BLaER1 (cell line): ENCODE results near the gene PLXNB3.

ENCODE experiments used
- H3K27ac ChIP-seq: shearing (Covaris generic); formaldehyde crosslinking; 2 replicates; pipeline ENCODE4 v1.8.1; 2022
- H3K27me3 ChIP-seq: shearing (Covaris generic); formaldehyde crosslinking; 2 replicates; pipeline ENCODE4 v1.8.1; 2022
- H3K36me3 ChIP-seq: shearing (Covaris generic); formaldehyde crosslinking; 2 replicates; pipeline ENCODE4 v1.8.1; 2022
- H3K4me1 ChIP-seq: shearing (Covaris generic); formaldehyde crosslinking; 2 replicates; pipeline ENCODE4 v1.8.1; 2022
- H3K4me2 ChIP-seq: shearing (Covaris generic); formaldehyde crosslinking; 2 replicates; pipeline ENCODE4 v1.8.1; 2022
- H3K4me3 ChIP-seq: shearing (Covaris generic); formaldehyde crosslinking; 2 replicates; pipeline ENCODE4 v1.8.1; 2022
- H3K9ac ChIP-seq: shearing (Covaris generic); formaldehyde crosslinking; 2 replicates; pipeline ENCODE4 v1.8.1; 2022
- H3K9me3 ChIP-seq: shearing (Covaris generic); formaldehyde crosslinking; 2 replicates; pipeline ENCODE4 v1.8.1; 2022
- H4K20me1 ChIP-seq: shearing (Covaris generic); formaldehyde crosslinking; 2 replicates; pipeline ENCODE4 v1.8.1; 2022
- Cebpa-rat ChIP-seq: shearing (Covaris generic); IDR thresholded peaks from 2 replicates; pipeline ENCODE4 v1.8.1; 2022

The PLXNB3 gene

DNA sequence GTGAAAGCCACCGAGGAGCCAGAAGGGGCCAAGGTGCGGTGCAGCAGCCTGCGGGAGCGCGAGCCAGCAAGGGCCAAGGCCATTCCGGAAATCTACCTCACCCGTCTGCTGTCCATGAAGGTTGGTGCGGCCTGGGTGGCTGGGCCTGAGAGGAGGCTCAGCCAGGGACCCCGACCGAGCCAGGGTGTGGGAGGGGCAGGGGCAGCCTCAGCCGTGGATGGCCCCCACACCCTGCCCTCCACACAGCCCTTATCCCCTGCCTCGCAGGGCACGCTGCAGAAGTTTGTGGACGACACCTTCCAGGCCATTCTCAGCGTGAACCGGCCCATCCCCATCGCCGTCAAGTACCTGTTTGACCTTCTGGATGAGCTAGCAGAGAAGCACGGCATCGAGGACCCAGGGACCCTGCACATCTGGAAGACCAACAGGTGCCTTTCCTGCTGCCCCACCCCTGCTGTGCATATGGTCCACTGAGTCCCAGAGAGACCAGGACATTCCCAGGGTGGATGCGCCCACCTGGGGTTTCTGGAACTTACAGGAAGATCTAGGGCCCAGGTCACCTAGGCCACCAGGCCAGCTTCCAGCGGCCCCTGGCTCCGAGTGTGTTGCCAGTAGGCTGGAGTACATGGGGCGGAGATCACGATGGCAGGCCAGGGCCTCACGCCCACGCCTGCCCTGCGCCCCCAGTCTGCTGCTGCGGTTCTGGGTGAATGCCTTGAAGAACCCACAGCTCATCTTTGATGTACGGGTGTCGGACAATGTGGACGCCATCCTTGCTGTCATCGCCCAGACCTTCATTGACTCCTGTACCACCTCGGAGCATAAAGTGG, 13.4 kb downstream of the PLXNB3 start:
- no peak overlapping the region for H3K4me3 ChIP-seq
- peaks cover 7% of the 10 kb centered on the region; the same call in 1 of the 2 replicates for H4K20me1 ChIP-seq
- H3K27ac ChIP-seq: no peak overlapping the region
- no peak overlapping the region for H3K9ac ChIP-seq
- peaks cover 55% of the 10 kb centered on the region for H3K4me1 ChIP-seq
- no peak overlapping the region for H3K4me2 ChIP-seq
- peaks cover 35% of the 10 kb centered on the region; the same call in 1 of the 2 replicates for H3K9me3 ChIP-seq
- H3K27me3 ChIP-seq: peaks cover 3% of the 10 kb centered on the region; the same call in 1 of the 2 replicates
- 0 out of 2 replicates have a peak, but pooled peaks cover 2% of the 10 kb centered on the region for H3K36me3 ChIP-seq
- TF ChIP-seq Cebpa-rat: no peak

DNA sequence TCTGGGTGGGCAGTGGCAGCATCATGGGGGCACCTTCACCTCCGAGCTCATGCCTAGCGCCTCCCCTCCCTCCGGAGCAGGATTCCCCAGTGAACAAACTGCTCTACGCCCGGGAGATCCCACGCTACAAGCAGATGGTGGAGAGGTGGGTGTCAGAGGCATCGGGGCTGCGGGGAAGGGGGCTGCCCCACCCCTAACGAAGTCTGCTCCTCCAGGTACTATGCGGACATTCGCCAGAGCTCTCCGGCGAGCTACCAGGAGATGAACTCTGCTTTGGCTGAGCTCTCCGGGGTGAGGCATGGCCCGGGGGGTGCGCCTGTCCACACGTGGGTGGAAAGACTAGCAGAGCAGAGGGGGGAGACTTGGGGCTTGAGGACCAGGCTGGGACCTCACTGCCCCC, 14.1 kb downstream of the PLXNB3 start:
- TF ChIP-seq Cebpa-rat: no peak

DNA sequence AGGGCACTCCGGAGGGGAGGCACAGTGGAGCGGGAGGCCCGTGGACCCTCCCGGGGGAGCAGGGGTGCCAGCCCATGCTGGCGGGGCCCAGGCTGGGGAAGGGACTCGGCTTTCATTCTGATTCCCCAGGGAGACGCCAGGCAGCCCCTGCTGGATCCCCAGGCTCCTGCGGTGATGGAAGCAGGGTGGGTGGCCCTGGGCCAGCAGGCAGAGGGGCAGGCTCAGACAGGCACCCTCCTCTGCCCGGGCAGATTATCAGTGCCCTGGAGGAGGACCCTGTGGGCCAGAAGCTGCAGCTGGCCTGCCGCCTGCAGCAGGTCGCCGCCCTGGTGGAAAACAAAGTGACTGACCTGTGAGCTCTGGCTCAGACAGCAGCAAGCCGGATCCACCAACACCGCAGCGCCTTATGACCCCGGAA, 14.6 kb downstream of the PLXNB3 start:
- Histone ChIP-seq H3K9ac (no peak overlapping the region), H4K20me1 (peaks cover 10% of the 10 kb centered on the region; the same call in 1 of the 2 replicates), H3K4me2 (no peak overlapping the region), H3K36me3 (peaks cover 14% of the 10 kb centered on the region), H3K4me3 (no peak overlapping the region), H3K27me3 (peaks cover 4% of the 10 kb centered on the region; the same call in 1 of the 2 replicates), H3K27ac (no peak overlapping the region), H3K9me3 (peaks cover 30% of the 10 kb centered on the region), H3K4me1 (peaks cover 61% of the 10 kb centered on the region)
- TF ChIP-seq Cebpa-rat: no peak

More for the DNA sequence above, 14.1 kb downstream of the PLXNB3 start:
- peaks cover 56% of the 10 kb centered on the region for H3K4me1 ChIP-seq
- peaks cover 35% of the 10 kb centered on the region; the same call in 1 of the 2 replicates for H3K9me3 ChIP-seq
- H3K36me3 ChIP-seq: peaks cover 9% of the 10 kb centered on the region; the same call in 1 of the 2 replicates
- H3K27me3 ChIP-seq: peaks cover 4% of the 10 kb centered on the region; the same call in 1 of the 2 replicates
- H3K27ac ChIP-seq: no peak overlapping the region
- no peak overlapping the region for H3K4me3 ChIP-seq
- H4K20me1 ChIP-seq: peaks cover 10% of the 10 kb centered on the region; the same call in 1 of the 2 replicates
- H3K9ac ChIP-seq: no peak overlapping the region
- no peak overlapping the region for H3K4me2 ChIP-seq

DNA sequence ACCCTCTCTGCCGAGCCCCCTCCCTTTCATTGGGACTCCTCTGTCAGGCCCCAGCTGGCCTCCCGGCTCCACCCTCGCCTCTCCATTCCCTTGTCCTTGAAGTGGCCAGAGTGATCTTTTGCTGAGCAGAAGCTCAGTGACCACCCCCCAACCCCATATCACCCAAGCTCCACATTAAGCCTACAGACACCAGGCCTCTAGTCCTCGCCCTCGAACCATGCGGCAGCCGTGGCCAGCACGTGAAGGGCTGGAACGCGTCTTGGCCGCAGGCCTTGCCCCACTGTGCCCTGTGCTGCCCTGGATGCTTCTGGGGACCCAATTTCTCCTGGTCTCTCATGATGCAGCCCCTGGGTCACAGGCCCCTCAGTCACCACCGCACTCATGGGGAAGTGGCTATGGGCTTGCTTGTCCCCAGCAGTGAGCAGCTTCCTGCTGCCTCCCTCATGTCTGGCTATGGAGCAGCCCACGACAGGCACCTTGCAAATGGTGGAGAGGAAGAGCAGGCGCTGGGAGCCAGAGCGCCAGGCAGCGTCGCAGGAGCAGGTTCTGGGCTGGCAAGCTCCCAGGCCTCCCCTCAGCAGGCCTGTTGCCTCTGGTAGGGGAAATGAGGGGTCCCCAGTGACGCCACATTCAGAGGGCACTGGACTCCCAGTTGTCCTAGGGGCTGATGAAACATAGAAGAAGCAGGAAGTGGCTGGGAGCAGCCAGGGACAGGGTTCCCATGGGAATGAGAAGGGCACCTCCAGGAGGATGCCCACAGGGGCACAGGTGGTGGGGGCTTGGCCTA, 16.0 kb downstream of the PLXNB3 start:
- H3K36me3 ChIP-seq: peaks cover 19% of the 10 kb centered on the region
- H3K9me3 ChIP-seq: peaks cover 28% of the 10 kb centered on the region
- no peak for TF ChIP-seq Cebpa-rat
- peak overlapping the region; percentile 77 for H3K27ac ChIP-seq
- H3K9ac ChIP-seq: peak overlapping the region; percentile 65
- H4K20me1 ChIP-seq: peaks cover 10% of the 10 kb centered on the region; the same call in 1 of the 2 replicates
- H3K4me2 ChIP-seq: peak overlapping the region; percentile 76
- H3K4me3 ChIP-seq: peak overlapping the region; percentile 52
- H3K4me1 ChIP-seq: peaks cover 64% of the 10 kb centered on the region
- H3K27me3 ChIP-seq: peaks cover 4% of the 10 kb centered on the region; the same call in 1 of the 2 replicates

DNA sequence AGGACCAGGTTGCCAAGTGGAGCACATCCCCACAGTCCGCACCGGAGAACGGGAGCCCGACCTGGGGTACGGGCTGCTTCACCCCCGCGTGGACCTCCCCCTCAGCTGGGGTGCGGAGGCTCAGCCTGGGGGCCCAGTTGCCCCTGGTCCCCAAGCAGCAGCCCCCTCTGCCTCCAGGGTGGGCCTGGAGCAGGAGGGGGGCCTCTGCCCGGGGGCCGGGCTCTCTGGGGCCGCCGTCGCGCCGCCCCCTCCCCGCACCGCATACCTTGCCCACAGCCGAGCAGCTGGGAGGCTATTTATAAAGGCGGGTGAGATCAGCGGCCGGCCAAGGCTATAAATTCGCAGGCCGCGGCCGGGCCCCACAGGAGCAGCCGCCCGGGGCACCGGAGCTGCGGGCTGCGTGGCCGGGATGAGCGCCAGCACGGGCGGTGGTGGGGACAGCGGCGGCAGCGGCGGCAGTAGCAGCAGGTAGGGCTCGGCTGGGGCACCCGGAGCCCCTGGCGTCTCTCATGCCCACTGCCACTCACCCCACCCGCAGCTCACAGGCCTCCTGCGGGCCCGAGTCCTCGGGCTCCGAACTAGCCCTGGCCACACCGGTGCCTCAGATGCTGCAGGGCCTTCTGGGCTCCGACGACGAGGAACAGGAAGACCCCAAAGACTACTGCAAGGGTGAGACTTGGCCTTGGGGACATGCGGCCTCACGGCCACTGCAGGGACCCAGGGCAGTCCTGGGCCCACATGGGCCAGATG, 16.8 kb downstream of the PLXNB3 start, which contains the start of gene SRPK3:
Gene SRPK3 (plus strand): TSS at position 364 of the 750 bp plus-strand sequence. CDS start 46 bp downstream, at position 410.
- peaks cover 10% of the 10 kb centered on the region; the same call in 1 of the 2 replicates for H4K20me1 ChIP-seq
- H3K36me3 ChIP-seq: peaks cover 26% of the 10 kb centered on the region
- peaks cover 66% of the 10 kb centered on the region for H3K4me1 ChIP-seq
- H3K27ac ChIP-seq: peak within 1 kb of the TSS; percentile 77
- peak within 1 kb of the TSS; percentile 65 for H3K9ac ChIP-seq
- H3K27me3 ChIP-seq: peaks cover 5% of the 10 kb centered on the region; the same call in 1 of the 2 replicates
- H3K9me3 ChIP-seq: peaks cover 20% of the 10 kb centered on the region
- peak within 1 kb of the TSS; percentile 76 for H3K4me2 ChIP-seq
- no peak for TF ChIP-seq Cebpa-rat
- H3K4me3 ChIP-seq: peak within 1 kb of the TSS; percentile 52

DNA sequence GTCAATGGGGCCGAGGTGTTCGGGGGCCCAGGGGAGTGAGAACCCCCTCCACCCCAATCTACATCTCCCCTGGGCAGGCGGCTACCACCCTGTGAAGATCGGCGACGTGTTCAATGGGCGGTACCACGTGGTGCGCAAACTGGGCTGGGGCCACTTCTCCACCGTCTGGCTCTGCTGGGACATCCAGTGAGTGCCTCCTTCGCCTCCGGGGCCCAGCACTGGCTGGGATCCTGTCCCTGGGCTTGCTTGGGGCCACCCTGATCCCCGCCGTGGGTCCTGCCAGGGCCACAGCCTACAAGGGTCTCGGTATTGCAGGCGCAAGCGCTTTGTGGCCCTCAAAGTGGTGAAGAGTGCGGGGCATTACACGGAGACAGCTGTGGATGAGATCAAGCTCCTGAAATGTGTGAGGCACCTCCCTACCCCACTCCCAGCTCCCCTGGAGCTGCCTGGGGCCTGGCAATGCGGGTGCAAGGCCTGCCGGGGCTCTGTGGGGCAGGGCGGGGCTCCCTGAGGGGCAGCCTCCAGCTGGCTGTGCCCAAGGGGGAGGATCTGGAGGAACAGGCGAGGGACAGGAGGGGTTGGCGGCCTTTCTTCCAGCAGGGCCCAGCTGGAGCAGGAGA, 17.5 kb downstream of the PLXNB3 start:
- Histone ChIP-seq H4K20me1 (peaks cover 10% of the 10 kb centered on the region; the same call in 1 of the 2 replicates), H3K4me1 (peaks cover 71% of the 10 kb centered on the region), H3K9ac (peak overlapping the region; percentile 65), H3K36me3 (peaks cover 33% of the 10 kb centered on the region), H3K9me3 (peaks cover 20% of the 10 kb centered on the region), H3K27ac (peak overlapping the region; percentile 77), H3K27me3 (peaks cover 9% of the 10 kb centered on the region; the same call in 1 of the 2 replicates), H3K4me2 (peak overlapping the region; percentile 76), H3K4me3 (peak overlapping the region; percentile 52)
- no peak for TF ChIP-seq Cebpa-rat

DNA sequence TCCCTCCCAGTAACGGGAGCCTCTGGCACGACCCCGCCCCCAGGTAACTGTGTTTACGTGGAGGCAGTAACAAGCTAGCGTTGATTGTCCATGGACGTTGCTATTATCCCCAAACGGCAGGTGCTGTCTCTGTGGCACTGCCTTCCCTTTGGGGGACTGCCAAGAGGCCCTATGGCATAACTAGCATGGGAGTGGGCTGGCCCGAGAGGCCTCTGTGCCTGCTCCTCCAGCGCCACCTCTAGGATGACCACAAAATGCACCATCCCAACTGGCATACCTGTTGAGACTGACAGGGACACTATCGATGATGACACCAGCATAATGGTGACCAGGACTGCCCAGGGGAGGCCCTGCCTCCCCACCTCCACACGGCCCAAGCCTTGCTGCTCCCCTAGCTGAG, 18.3 kb downstream of the PLXNB3 start:
- H3K36me3 ChIP-seq: peaks cover 41% of the 10 kb centered on the region
- H4K20me1 ChIP-seq: peaks cover 16% of the 10 kb centered on the region; the same call in 1 of the 2 replicates
- no peak overlapping the region for H3K27ac ChIP-seq
- peaks cover 9% of the 10 kb centered on the region; the same call in 1 of the 2 replicates for H3K27me3 ChIP-seq
- no peak overlapping the region for H3K9ac ChIP-seq
- peaks cover 20% of the 10 kb centered on the region for H3K9me3 ChIP-seq
- TF ChIP-seq Cebpa-rat: no peak
- H3K4me2 ChIP-seq: peak overlapping the region; percentile 76
- peaks cover 71% of the 10 kb centered on the region for H3K4me1 ChIP-seq
- H3K4me3 ChIP-seq: no peak overlapping the region

DNA sequence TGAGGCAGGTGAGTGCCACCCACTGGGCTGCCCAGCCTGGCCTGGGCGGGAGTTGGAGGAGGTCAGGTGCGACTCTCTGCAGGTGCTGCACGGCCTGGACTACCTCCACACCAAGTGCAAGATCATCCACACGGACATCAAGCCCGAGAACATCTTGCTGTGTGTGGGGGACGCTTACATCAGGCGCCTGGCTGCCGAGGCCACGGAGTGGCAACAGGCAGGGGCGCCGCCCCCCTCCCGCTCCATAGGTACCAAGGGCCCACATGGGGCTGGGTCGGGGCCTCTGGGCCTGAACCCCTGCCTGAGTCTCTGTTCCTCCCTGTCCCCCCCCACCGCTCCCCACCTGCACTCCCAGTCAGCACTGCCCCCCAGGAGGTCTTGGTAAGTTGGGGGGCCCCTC, 18.8 kb downstream of the PLXNB3 start:
- H3K4me3 ChIP-seq: no peak overlapping the region
- no peak overlapping the region for H3K27ac ChIP-seq
- no peak overlapping the region for H3K9ac ChIP-seq
- peaks cover 66% of the 10 kb centered on the region for H3K4me1 ChIP-seq
- peak overlapping the region; percentile 12; the same call in 1 of the 2 replicates for H3K4me2 ChIP-seq
- TF ChIP-seq Cebpa-rat: no peak
- H4K20me1 ChIP-seq: peaks cover 21% of the 10 kb centered on the region; the same call in 1 of the 2 replicates
- peaks cover 20% of the 10 kb centered on the region for H3K9me3 ChIP-seq
- H3K27me3 ChIP-seq: peaks cover 9% of the 10 kb centered on the region; the same call in 1 of the 2 replicates
- H3K36me3 ChIP-seq: peaks cover 46% of the 10 kb centered on the region
